GM12878 (cell line): ENCODE measurements around the gene PROB1.

Experiments used
- CREB1 ChIP-seq: IDR thresholded peaks from 2 replicates; pipeline ENCODE4 v1.6.1; 2012; ENCODE audit warnings: low read depth, mild to moderate bottlenecking, inconsistent platforms
- MYB ChIP-seq: fragments of 150-350 bp; IDR thresholded peaks from 2 replicates; pipeline ENCODE4 v1.6.1; 2014; ENCODE audit warnings: mild to moderate bottlenecking, low read depth, low read length, borderline replicate concordance
- POLR2A ChIP-seq: IDR thresholded peaks from 2 replicates; pipeline ENCODE4 v1.6.1; 2011; ENCODE audit warnings: low read depth, mild to moderate bottlenecking, low read length
- RCOR1 ChIP-seq: conservative IDR thresholded peaks from 2 replicates; pipeline ENCODE4 v1.6.1; 2012; ENCODE audit warnings: low read depth, low read length, improper control_type of control experiment
- SP1 ChIP-seq: IDR thresholded peaks from one replicate; pipeline ENCODE4 v1.6.1; 2011; ENCODE audit warnings: low read depth, low read length
- YBX1 ChIP-seq: fragments of 450-650 bp; IDR thresholded peaks from 2 replicates; pipeline ENCODE4 v1.6.1; 2016; ENCODE audit warnings: antibody characterized with exemption
- TF ChIP-seq, protein P1 (sequence below), 3 experiments: IDR thresholded peaks in 2 of 3; conservative IDR thresholded peaks in 1 of 3; 2 replicates each; pipeline ENCODE4 v1.5.1; 2011; ENCODE audit warnings: low read depth in 3 of 3, low read length in 3 of 3, mild to moderate bottlenecking in 3 of 3, control low read depth in 2 of 3, moderate library complexity in 2 of 3, inconsistent platforms in 1 of 3, mixed read lengths in 1 of 3; ENCODE audit not compliant: control insufficient read depth in 2 of 3, insufficient read depth in 1 of 3; ENCODE audit errors: extremely low read depth in 1 of 3

DNA sequence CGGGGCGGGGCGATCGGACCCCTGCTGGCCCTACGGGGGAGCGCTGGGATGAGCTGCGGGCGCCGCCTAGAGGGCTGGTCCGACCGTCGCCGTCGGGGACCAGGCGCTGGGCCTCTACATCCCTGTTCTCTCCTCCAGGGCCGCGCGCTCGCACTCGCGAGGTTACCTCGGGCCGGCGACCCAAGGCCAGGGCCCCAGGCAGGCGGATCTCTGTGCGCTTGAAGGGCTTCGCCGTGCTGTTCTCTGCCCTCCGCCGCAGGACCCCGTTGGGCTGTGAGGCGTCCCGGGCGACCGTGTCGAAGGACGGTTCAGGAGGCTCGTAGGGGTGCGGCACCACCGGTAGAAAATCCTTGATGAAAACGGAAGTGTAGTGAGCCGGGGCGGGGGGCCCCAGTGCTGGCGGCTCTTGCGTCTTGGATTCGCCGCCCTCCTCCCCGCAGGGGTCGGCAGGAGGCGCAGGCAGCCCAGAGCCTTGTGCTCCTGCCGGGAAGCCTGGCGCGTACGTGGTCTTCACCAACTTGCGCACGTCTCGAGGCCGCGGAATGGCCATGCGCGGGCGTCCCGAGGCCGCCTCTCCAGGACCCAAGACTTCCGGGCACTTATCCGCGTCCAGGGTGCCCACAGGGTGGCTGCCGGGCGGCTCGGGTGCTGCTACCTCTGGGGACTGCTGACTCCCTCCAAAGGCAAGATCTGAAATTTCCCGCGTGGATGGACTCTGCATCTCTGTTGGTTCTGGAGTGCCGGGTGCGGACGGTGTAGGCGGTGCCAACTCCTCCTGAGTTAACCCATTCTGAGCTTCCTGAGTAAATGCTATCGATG, 2.0 kb downstream of the PROB1 start:
- TF ChIP-seq YBX1 (no peak), SP1 (peak; percentile 26), CREB1 (no peak), MYB (no peak), POLR2A (no peak), RCOR1 (no peak)
- TF ChIP-seq, protein P1, sequence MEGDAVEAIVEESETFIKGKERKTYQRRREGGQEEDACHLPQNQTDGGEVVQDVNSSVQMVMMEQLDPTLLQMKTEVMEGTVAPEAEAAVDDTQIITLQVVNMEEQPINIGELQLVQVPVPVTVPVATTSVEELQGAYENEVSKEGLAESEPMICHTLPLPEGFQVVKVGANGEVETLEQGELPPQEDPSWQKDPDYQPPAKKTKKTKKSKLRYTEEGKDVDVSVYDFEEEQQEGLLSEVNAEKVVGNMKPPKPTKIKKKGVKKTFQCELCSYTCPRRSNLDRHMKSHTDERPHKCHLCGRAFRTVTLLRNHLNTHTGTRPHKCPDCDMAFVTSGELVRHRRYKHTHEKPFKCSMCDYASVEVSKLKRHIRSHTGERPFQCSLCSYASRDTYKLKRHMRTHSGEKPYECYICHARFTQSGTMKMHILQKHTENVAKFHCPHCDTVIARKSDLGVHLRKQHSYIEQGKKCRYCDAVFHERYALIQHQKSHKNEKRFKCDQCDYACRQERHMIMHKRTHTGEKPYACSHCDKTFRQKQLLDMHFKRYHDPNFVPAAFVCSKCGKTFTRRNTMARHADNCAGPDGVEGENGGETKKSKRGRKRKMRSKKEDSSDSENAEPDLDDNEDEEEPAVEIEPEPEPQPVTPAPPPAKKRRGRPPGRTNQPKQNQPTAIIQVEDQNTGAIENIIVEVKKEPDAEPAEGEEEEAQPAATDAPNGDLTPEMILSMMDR (IDR thresholded peaks at IDR 0.05 in 2 of 3, conservative IDR thresholded peaks at IDR 0.05 in 1 of 3; ENCODE audit: control insufficient read depth in 2 of 3, extremely low read depth in 1 of 3, insufficient read depth in 1 of 3, low read depth in 3 of 3, low read length in 3 of 3): peak; percentile 89 to 98 (median 90)
